K562 (cell line): ENCODE measurements around the gene UBE2M. TPM values are rescaled to one million over a fixed set of nuclear protein-coding genes. Genes with fewer than 3 reads are reported as not detected.

ENCODE experiments used
- CTBP1 ChIP-seq: fragments of 450-650 bp; IDR thresholded peaks from 2 replicates; pipeline ENCODE4 v1.6.1; 2016; ENCODE audit warnings: borderline replicate concordance
- DPF2 ChIP-seq: fragments of 450-650 bp; IDR thresholded peaks from 2 replicates; pipeline ENCODE4 v1.6.1; 2016
- ERF ChIP-seq: fragments of 450-650 bp; formaldehyde crosslinking; IDR thresholded peaks from 2 replicates; pipeline ENCODE4 v1.4.0; 2020; ENCODE audit warnings: mild to moderate bottlenecking, mixed read lengths
- HDAC1 ChIP-seq, 2 experiments: fragments of 450-650 bp; IDR thresholded peaks; 2 replicates each; pipeline ENCODE4 v1.6.1; 2016 to 2017; ENCODE audit warnings: inconsistent platforms in 1 of 2, mild to moderate bottlenecking in 1 of 2, moderate library complexity in 1 of 2
- HDAC2 ChIP-seq: fragments of 450-650 bp; IDR thresholded peaks from 2 replicates; pipeline ENCODE4 v1.6.1; 2016; ENCODE audit warnings: mild to moderate bottlenecking
- ILF3 ChIP-seq: fragments of 450-650 bp; IDR thresholded peaks from 2 replicates; pipeline ENCODE4 v1.6.1; 2018; ENCODE audit warnings: antibody characterized with exemption, mild to moderate bottlenecking, moderate library complexity, borderline replicate concordance
- JUN ChIP-seq, 2 experiments: sonication (generic) in 1 of 2; formaldehyde crosslinking in 1 of 2; IDR thresholded peaks; 2 replicates each; pipeline versions ENCODE4 v1.6.1 to v1.8.0; 2012 to 2022; ENCODE audit warnings: borderline replicate concordance in 2 of 2, mild to moderate bottlenecking in 2 of 2, improper control_type of control experiment in 1 of 2, low read depth in 1 of 2, low read length in 1 of 2, missing genetic modification reagents in 1 of 2
- KLF13 ChIP-seq: fragments of 450-650 bp; IDR thresholded peaks from 2 replicates; pipeline ENCODE4 v1.6.1; 2016; ENCODE audit warnings: missing genetic modification characterization, low read depth, mild to moderate bottlenecking, missing compliant biosample characterization, moderate library complexity, borderline replicate concordance
- NCOA6 ChIP-seq: fragments of 450-650 bp; IDR thresholded peaks from 2 replicates; pipeline ENCODE4 v1.6.1; 2017; ENCODE audit warnings: mild to moderate bottlenecking
- PCBP1 ChIP-seq: fragments of 200-400 bp; formaldehyde crosslinking; IDR thresholded peaks from 2 replicates; pipeline ENCODE4 v1.6.1; 2018; ENCODE audit warnings: mild to moderate bottlenecking, low read depth, low read length; ENCODE audit not compliant: poor library complexity, severe bottlenecking
- PHF8 ChIP-seq: fragments of 200-600 bp; sonication (generic); IDR thresholded peaks from 2 replicates; pipeline ENCODE4 v1.6.1; 2012; ENCODE audit warnings: mixed run types, mild to moderate bottlenecking, inconsistent platforms, low read length, moderate library complexity, borderline replicate concordance
- RAD21 ChIP-seq, 2 experiments: fragments of 250-450 bp in 1 of 2; fragments of 450-650 bp in 1 of 2; sonication (Bioruptor Pico) in 1 of 2; formaldehyde crosslinking in 1 of 2; IDR thresholded peaks in 1 of 2; conservative IDR thresholded peaks in 1 of 2; 2 replicates each; pipeline versions ENCODE4 v1.4.0 to v1.8.0; 2020 to 2022; ENCODE audit warnings: mild to moderate bottlenecking in 2 of 2, moderate library complexity in 1 of 2
- RBM25 ChIP-seq: fragments of 200-400 bp; formaldehyde crosslinking; IDR thresholded peaks from 2 replicates; pipeline ENCODE4 v1.6.1; 2018; ENCODE audit warnings: low read length, low read depth, moderate library complexity; ENCODE audit not compliant: severe bottlenecking
- SETDB1 ChIP-seq: IDR thresholded peaks from one replicate; pipeline ENCODE4 v1.6.1; 2012; ENCODE audit warnings: low read length, control low read depth, inconsistent platforms
- TCF3 ChIP-seq: sonication (generic); formaldehyde crosslinking; IDR thresholded peaks from 2 replicates; pipeline ENCODE4 v1.4.0; 2020; ENCODE audit warnings: mild to moderate bottlenecking, missing genetic modification reagents
- THRB ChIP-seq: fragments of 450-650 bp; formaldehyde crosslinking; conservative IDR thresholded peaks from 2 replicates; pipeline ENCODE4 v1.4.0; 2022; ENCODE audit warnings: mild to moderate bottlenecking, missing genetic modification characterization
- ZFX ChIP-seq: sonication (generic); formaldehyde crosslinking; IDR thresholded peaks from 2 replicates; pipeline ENCODE4 v1.8.0; 2022; ENCODE audit warnings: mild to moderate bottlenecking, missing genetic modification reagents, moderate library complexity
- polyA plus RNA-seq, 8 experiments: library from polyadenylated mRNA; depleted of rRNA in 4 of 8; stranded (reverse) in 5 of 8; unstranded in 3 of 8; fragments of >200 nt; fragmentation: Nextera tagmentation in 2 of 8; fragmentation: Illumina TruSeq in 1 of 8; extraction: Ambion mirVana in 2 of 8; extraction: Trizol in 1 of 8; gene quantifications; 2 replicates each; pipeline versions ENCODE4 v1.2.1 to v1.2.3, GENCODE V29; 2011 to 2014; ENCODE audit warnings: inconsistent platforms in 1 of 8, missing spikeins in 1 of 8
- total RNA-seq, 7 experiments: library from RNA; depleted of rRNA in 6 of 7; stranded (reverse); fragments of >200 nt in 6 of 7; fragmentation: Illumina TruSeq in 2 of 7; extraction: Trizol in 2 of 7; gene quantifications; 2 replicates each; pipeline versions ENCODE4 v1.2.1 to v1.2.3, GENCODE V29; 2011 to 2021; ENCODE audit warnings: low replicate concordance in 1 of 7
- TF ChIP-seq, protein P1 (sequence below): sonication (generic); formaldehyde crosslinking; IDR thresholded peaks from 2 replicates; pipeline ENCODE4 v1.8.1; 2022; ENCODE audit warnings: missing genetic modification reagents
- TF ChIP-seq, protein P2 (sequence below), 2 experiments: IDR thresholded peaks; 2 replicates each; pipeline ENCODE4 v1.6.1; 2011; ENCODE audit warnings: borderline replicate concordance in 1 of 2, control low read depth in 1 of 2, low read depth in 1 of 2, low read length in 1 of 2, mild to moderate bottlenecking in 1 of 2, mixed read lengths in 1 of 2, moderate library complexity in 1 of 2; ENCODE audit not compliant: insufficient read depth in 1 of 2, insufficient read length in 1 of 2, poor library complexity in 1 of 2, severe bottlenecking in 1 of 2; ENCODE audit errors: extremely low read depth in 1 of 2
- TF ChIP-seq, protein P3 (sequence below): fragments of 450-650 bp; formaldehyde crosslinking; IDR thresholded peaks from 2 replicates; pipeline ENCODE4 v1.4.0; 2020; ENCODE audit warnings: mild to moderate bottlenecking, moderate library complexity

UBE2M gene
- total and polyA plus RNA-seq, 9 of the 15 experiments (the other 6 are each of a cell fraction or from before 2014, with no cell fraction given), result 0.92 to 163 (median 85.7) TPM

- TF ChIP-seq JUN (IDR thresholded peaks at IDR 0.05; ENCODE audit: borderline replicate concordance, low read depth, low read length), result peak; percentile 48; the same call in 1 of the 2 replicates
- TF ChIP-seq JUN (CRISPR knock-in tag; IDR thresholded peaks at IDR 0.05; ENCODE audit: borderline replicate concordance), result peak; percentile 15; the same call in 1 of the 2 replicates
- TF ChIP-seq, protein P1, sequence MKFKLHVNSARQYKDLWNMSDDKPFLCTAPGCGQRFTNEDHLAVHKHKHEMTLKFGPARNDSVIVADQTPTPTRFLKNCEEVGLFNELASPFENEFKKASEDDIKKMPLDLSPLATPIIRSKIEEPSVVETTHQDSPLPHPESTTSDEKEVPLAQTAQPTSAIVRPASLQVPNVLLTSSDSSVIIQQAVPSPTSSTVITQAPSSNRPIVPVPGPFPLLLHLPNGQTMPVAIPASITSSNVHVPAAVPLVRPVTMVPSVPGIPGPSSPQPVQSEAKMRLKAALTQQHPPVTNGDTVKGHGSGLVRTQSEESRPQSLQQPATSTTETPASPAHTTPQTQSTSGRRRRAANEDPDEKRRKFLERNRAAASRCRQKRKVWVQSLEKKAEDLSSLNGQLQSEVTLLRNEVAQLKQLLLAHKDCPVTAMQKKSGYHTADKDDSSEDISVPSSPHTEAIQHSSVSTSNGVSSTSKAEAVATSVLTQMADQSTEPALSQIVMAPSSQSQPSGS (CRISPR knock-in tag), result 0 out of 2 replicates have a peak, but pooled peaks have one; percentile 20
- TF ChIP-seq PCBP1, result peak; percentile 31
- 0 out of 2 replicates have a peak, but pooled peaks have one; percentile 11 for TF ChIP-seq DPF2
- TF ChIP-seq PHF8, result peak; percentile 54; the same call in 1 of the 2 replicates
- TF ChIP-seq HDAC1 (IDR thresholded peaks at IDR 0.05), result peak in 1 of 2 experiments; percentile 26; a peak in 1 of 4 replicates
- peak; percentile 48; the same call in 1 of the 2 replicates for TF ChIP-seq KLF13 (tag)
- TF ChIP-seq HDAC2, result 0 out of 2 replicates have a peak, but pooled peaks have one; percentile 38
- TF ChIP-seq, protein P2, sequence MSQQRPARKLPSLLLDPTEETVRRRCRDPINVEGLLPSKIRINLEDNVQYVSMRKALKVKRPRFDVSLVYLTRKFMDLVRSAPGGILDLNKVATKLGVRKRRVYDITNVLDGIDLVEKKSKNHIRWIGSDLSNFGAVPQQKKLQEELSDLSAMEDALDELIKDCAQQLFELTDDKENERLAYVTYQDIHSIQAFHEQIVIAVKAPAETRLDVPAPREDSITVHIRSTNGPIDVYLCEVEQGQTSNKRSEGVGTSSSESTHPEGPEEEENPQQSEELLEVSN (IDR thresholded peaks at IDR 0.05; ENCODE audit: borderline replicate concordance in 1 of 2, extremely low read depth in 1 of 2, insufficient read depth in 1 of 2, insufficient read length in 1 of 2, low read depth in 1 of 2, low read length in 1 of 2, poor library complexity in 1 of 2, severe bottlenecking in 1 of 2), result peak; percentile 90 to 92
- peak; percentile 65; the same call in 1 of the 2 replicates for TF ChIP-seq ERF (CRISPR knock-in tag)
- TF ChIP-seq RBM25, result no peak
- TF ChIP-seq THRB (CRISPR knock-in tag), result no peak
- peak; percentile 91 for TF ChIP-seq ZFX (CRISPR knock-in tag)
- TF ChIP-seq, protein P3, sequence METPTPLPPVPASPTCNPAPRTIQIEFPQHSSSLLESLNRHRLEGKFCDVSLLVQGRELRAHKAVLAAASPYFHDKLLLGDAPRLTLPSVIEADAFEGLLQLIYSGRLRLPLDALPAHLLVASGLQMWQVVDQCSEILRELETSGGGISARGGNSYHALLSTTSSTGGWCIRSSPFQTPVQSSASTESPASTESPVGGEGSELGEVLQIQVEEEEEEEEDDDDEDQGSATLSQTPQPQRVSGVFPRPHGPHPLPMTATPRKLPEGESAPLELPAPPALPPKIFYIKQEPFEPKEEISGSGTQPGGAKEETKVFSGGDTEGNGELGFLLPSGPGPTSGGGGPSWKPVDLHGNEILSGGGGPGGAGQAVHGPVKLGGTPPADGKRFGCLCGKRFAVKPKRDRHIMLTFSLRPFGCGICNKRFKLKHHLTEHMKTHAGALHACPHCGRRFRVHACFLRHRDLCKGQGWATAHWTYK (CRISPR knock-in tag), result peak; percentile 83; the same call in 1 of the 2 replicates
- TF ChIP-seq RAD21 (CRISPR knock-in tag; conservative IDR thresholded peaks at IDR 0.05 in 1 of 2, IDR thresholded peaks at IDR 0.05 in 1 of 2), result peak; percentile 77 to 80
- 0 out of 2 replicates have a peak, but pooled peaks have one; percentile 40 for TF ChIP-seq ILF3
- TF ChIP-seq NCOA6, result peak; percentile 59; the same call in 1 of the 2 replicates
- TF ChIP-seq CTBP1, result peak; percentile 97
- TF ChIP-seq SETDB1, result peak; percentile 63
- TF ChIP-seq TCF3, result peak; percentile 48
Measured at GRCh38 chr19:58513694-58514563, 44.5 kb downstream of the UBE2M start (continued).
